HCT116 (cell line): ENCODE results near the gene PTPN20. TPM values are rescaled to one million over a fixed set of nuclear protein-coding genes. Genes with fewer than 3 reads are reported as not detected.

Experiments used
- ATAC-seq: fragments of 200-7000 bp; cut with Tn5 transposase; 2 replicates; pipeline ENCODE4 v1.9.1; 2020; ENCODE audit warnings: mild to moderate bottlenecking, moderate library complexity
- BruUV-seq: library from RNA; stranded (reverse); fragments of 400-500 nt; replicated peaks from 2 replicates; lab custom pipeline; 2021; lab: Mats Ljungman, UMichigan
- CTCF ChIA-PET: fragments of 300-600 bp; sonication (Branson Sonifier 250); formaldehyde crosslinking; loops from one replicate; lab custom pipeline; 2021; ENCODE audit warnings: antibody characterized with exemption; lab: Charles Lee
- POLR2A ChIA-PET: fragments of 300-600, 350-600 bp; sonication (Branson Sonifier 250); formaldehyde crosslinking; loops from one replicate; lab custom pipeline; 2021; ENCODE audit warnings: antibody characterized with exemption; lab: Charles Lee
- RAD21 ChIA-PET, 2 experiments: fragments of 300-600 bp; sonication (Branson Sonifier 250); formaldehyde crosslinking; loops; one replicate each; lab custom pipeline; 2023; ENCODE audit warnings: low total read pairs in 2 of 2; ENCODE audit not compliant: uncharacterized antibody in 2 of 2, unreplicated experiment in 2 of 2, low non-redundant PET in 1 of 2; lab: Charles Lee
- DNase-seq: peaks from one replicate; pipeline ENCODE4 v3.0.0-alpha.2; 2010; ENCODE audit warnings: low read depth, low spot score
- H2AFZ ChIP-seq: fragments of 200-600 bp; shearing (Covaris generic), sonication (generic); 2 replicates; pipeline ENCODE4 v1.6.1; 2017; ENCODE audit warnings: low read depth, mixed run types, mixed read lengths, antibody characterized with exemption, low read length; ENCODE audit not compliant: poor library complexity, severe bottlenecking
- H3K27ac ChIP-seq: 2 replicates; pipeline ENCODE4 v1.5.1; 2012; ENCODE audit warnings: low read depth, low read length
- H3K27me3 ChIP-seq: fragments of 200-600 bp; sonication (generic); 2 replicates; pipeline ENCODE4 v1.6.1; 2016; ENCODE audit warnings: mixed run types, low read length, mixed read lengths; ENCODE audit not compliant: insufficient read depth
- H3K36me3 ChIP-seq, 2 experiments: fragments of 200-500 bp in 1 of 2; fragments of 200-600 bp in 1 of 2; sonication (Bioruptor generic) in 1 of 2; sonication (generic) in 1 of 2; 2 replicates each; pipeline versions ENCODE4 v1.5.1 to v1.6.1; 2014 to 2016; ENCODE audit warnings: low read length in 2 of 2, inconsistent platforms in 1 of 2, mixed read lengths in 1 of 2, mixed run types in 1 of 2; ENCODE audit not compliant: insufficient read depth in 2 of 2, control insufficient read depth in 1 of 2
- H3K4me1 ChIP-seq, 2 experiments: fragments of 200-600 bp in 1 of 2; sonication (generic) in 1 of 2; 2 replicates each; pipeline versions ENCODE4 v1.5.1 to v1.6.1; 2012 to 2017; ENCODE audit warnings: low read length in 2 of 2, inconsistent platforms in 1 of 2, mild to moderate bottlenecking in 1 of 2, mixed read lengths in 1 of 2, mixed run types in 1 of 2, moderate library complexity in 1 of 2; ENCODE audit not compliant: insufficient read depth in 2 of 2, control insufficient read depth in 1 of 2
- H3K4me2 ChIP-seq: fragments of 200-600 bp; sonication (generic); 2 replicates; pipeline ENCODE4 v1.6.1; 2017; ENCODE audit warnings: mixed run types, low read length, mixed read lengths
- H3K4me3 ChIP-seq, 2 experiments: fragments of 200-600 bp in 1 of 2; sonication (generic) in 1 of 2; replicated peaks in 1 of 2; 2 replicates each; pipeline ENCODE4 v1.5.1; 2011 to 2016; ENCODE audit warnings: low read length in 2 of 2, control low read depth in 1 of 2, low read depth in 1 of 2, mild to moderate bottlenecking in 1 of 2, mixed read lengths in 1 of 2, mixed run types in 1 of 2
- H3K79me2 ChIP-seq: fragments of 200-600 bp; sonication (generic); 2 replicates; pipeline ENCODE4 v1.6.1; 2017; ENCODE audit warnings: mild to moderate bottlenecking, mixed run types, low read length, moderate library complexity, mixed read lengths; ENCODE audit not compliant: insufficient read depth
- H3K9ac ChIP-seq: fragments of 200-600 bp; sonication (generic); 2 replicates; pipeline ENCODE4 v1.6.1; 2016; ENCODE audit warnings: low read length, mixed read lengths
- H3K9me2 ChIP-seq: fragments of 200-600 bp; sonication (generic), shearing (Covaris generic); 2 replicates; pipeline ENCODE4 v1.6.1; 2017; ENCODE audit warnings: mixed run types, mild to moderate bottlenecking, moderate library complexity; ENCODE audit not compliant: insufficient read depth
- H3K9me3 ChIP-seq, 2 experiments: fragments of 200-500 bp in 1 of 2; fragments of 200-600 bp in 1 of 2; sonication (Bioruptor generic) in 1 of 2; sonication (generic) in 1 of 2; 2 replicates each; pipeline ENCODE4 v1.6.1; 2014 to 2017; ENCODE audit warnings: low read length in 2 of 2, mixed read lengths in 2 of 2, inconsistent platforms in 1 of 2, low read depth in 1 of 2, mild to moderate bottlenecking in 1 of 2, mixed run types in 1 of 2, moderate library complexity in 1 of 2; ENCODE audit not compliant: control insufficient read depth in 1 of 2, insufficient read depth in 1 of 2
- H4K20me1 ChIP-seq: fragments of 200-600 bp; sonication (generic), shearing (Covaris generic); 2 replicates; pipeline ENCODE4 v1.6.1; 2017; ENCODE audit warnings: mixed run types, mild to moderate bottlenecking, moderate library complexity; ENCODE audit not compliant: insufficient read depth
- ATF3 ChIP-seq: IDR thresholded peaks from 2 replicates; pipeline ENCODE4 v1.6.1; 2012
- EGR1 ChIP-seq: IDR thresholded peaks from 2 replicates; pipeline ENCODE4 v1.6.1; 2012; ENCODE audit warnings: low read depth
- EZH2 ChIP-seq: fragments of 200-600 bp; sonication (generic); IDR thresholded peaks from 2 replicates; pipeline ENCODE4 v1.6.1; 2017; ENCODE audit warnings: antibody characterized with exemption, mixed run types
- FOSL1 ChIP-seq: IDR thresholded peaks from 2 replicates; pipeline ENCODE4 v1.6.1; 2012; ENCODE audit warnings: low read depth
- MAX ChIP-seq: IDR thresholded peaks from 2 replicates; pipeline ENCODE4 v1.6.1; 2012
- POLR2A ChIP-seq: IDR thresholded peaks from 2 replicates; pipeline ENCODE4 v1.7.0; 2011; ENCODE audit warnings: borderline replicate concordance; ENCODE audit not compliant: insufficient read depth, insufficient read length; ENCODE audit errors: extremely low read depth
- POLR2AphosphoS5 ChIP-seq: IDR thresholded peaks from 2 replicates; pipeline ENCODE4 v1.6.1; 2011; ENCODE audit warnings: mild to moderate bottlenecking, low read depth, low read length, moderate library complexity
- REST ChIP-seq: IDR thresholded peaks from 2 replicates; pipeline ENCODE4 v1.6.1; 2012; ENCODE audit warnings: low read depth
- SIN3A ChIP-seq: IDR thresholded peaks from 2 replicates; pipeline ENCODE4 v1.6.1; 2012; ENCODE audit warnings: low read depth
- SP1 ChIP-seq: IDR thresholded peaks from 2 replicates; pipeline ENCODE4 v1.6.1; 2012; ENCODE audit warnings: low read depth
- SRF ChIP-seq: IDR thresholded peaks from 2 replicates; pipeline ENCODE4 v1.6.1; 2012; ENCODE audit warnings: low read depth
- TCF7L2 ChIP-seq: IDR thresholded peaks from 2 replicates; pipeline ENCODE4 v1.7.0; 2011; ENCODE audit warnings: borderline replicate concordance, inconsistent platforms; ENCODE audit not compliant: insufficient read depth, insufficient read length; ENCODE audit errors: extremely low read depth
- YY1 ChIP-seq: IDR thresholded peaks from 2 replicates; pipeline ENCODE4 v1.6.1; 2011; ENCODE audit warnings: low read length, low read depth, moderate library complexity, mild to moderate bottlenecking; ENCODE audit not compliant: insufficient replicate concordance; ENCODE audit errors: extremely low read depth
- ZBTB33 ChIP-seq: IDR thresholded peaks from 2 replicates; pipeline ENCODE4 v1.6.1; 2011; ENCODE audit warnings: mild to moderate bottlenecking, low read length, moderate library complexity; ENCODE audit not compliant: insufficient replicate concordance; ENCODE audit errors: extremely low read depth
- ZFX ChIP-seq: fragments of 450-650 bp; IDR thresholded peaks from 2 replicates; pipeline ENCODE4 v1.6.1; 2017
- ZNF274 ChIP-seq: fragments of 200-500 bp; sonication (Bioruptor generic); IDR thresholded peaks from 2 replicates; pipeline ENCODE4 v1.6.1; 2014; ENCODE audit warnings: mild to moderate bottlenecking, low read depth, low read length, inconsistent platforms
- intact Hi-C: fragments of 100-400 bp; cut with micrococcal nuclease; formaldehyde crosslinking; loops from 2 replicates; pipeline ENCODE4 v1.10.0; 2022
- total RNA-seq: library from RNA; stranded (reverse); gene quantifications from one replicate; pipeline ENCODE4 v1.2.1, GENCODE V29; 2021; ENCODE audit not compliant: unreplicated experiment

The PTPN20 gene
- total RNA-seq, 1 experiment from 2014 or later = not detected

- no peaks in the 10 kb centered on the region for H3K36me3 ChIP-seq
- TF ChIP-seq POLR2AphosphoS5 (no peak), YY1 (no peak), MAX (no peak), EZH2 (no peak), REST (no peak), ATF3 (no peak), ZBTB33 (no peak), SIN3A (no peak), POLR2A (no peak), FOSL1 (no peak), SRF (no peak), ZFX (no peak), SP1 (no peak), ZNF274 (no peak), EGR1 (no peak), TCF7L2 (no peak)
- no peak overlapping the region for H3K9ac ChIP-seq
- CTCF ChIA-PET = no interaction called here
- H4K20me1 ChIP-seq = no peaks in the 10 kb centered on the region
- no peak overlapping the region for H3K27ac ChIP-seq
- H2AFZ ChIP-seq = no peak overlapping the region
- no peaks in the 10 kb centered on the region for H3K9me3 ChIP-seq
- no peak for ATAC-seq
- POLR2A ChIA-PET = no interaction called here
- no peaks in the 10 kb centered on the region for H3K9me2 ChIP-seq
- no peak for DNase-seq
- H3K4me3 ChIP-seq = no peak overlapping the region
- RAD21 ChIA-PET = no interaction called here
- no peaks in the 10 kb centered on the region for H3K79me2 ChIP-seq
- intact Hi-C loops = no loop called here
- peaks cover 0 to 4% of the 10 kb centered on the region in 2 experiments; a peak in 1 of 4 replicates for H3K4me1 ChIP-seq
- no peaks in the 10 kb centered on the region for H3K27me3 ChIP-seq
- H3K4me2 ChIP-seq = no peak overlapping the region
- BruUV-seq = no TSS peak
These were observed 111.3 kb downstream of the PTPN20 start for GRCh38 chr10:47022311-47023131.
